MM.1S (cell line): ENCODE results near the gene SYPL2.

Experiments used
- DNase-seq: peaks from one replicate; pipeline ENCODE4 v3.0.0-alpha.2; 2015
- H2AFZ ChIP-seq: fragments of 300-600 bp; sonication (generic); 2 replicates; pipeline ENCODE4 v1.6.0; 2016; ENCODE audit warnings: antibody characterized with exemption, low read length
- H3F3A ChIP-seq: fragments of 300-600 bp; sonication (generic); 2 replicates; pipeline ENCODE4 v1.6.1; 2016; ENCODE audit warnings: mild to moderate bottlenecking, antibody characterized with exemption, low read length, moderate library complexity, mixed read lengths; ENCODE audit not compliant: insufficient read depth
- H3K27ac ChIP-seq: fragments of 300-600 bp; sonication (generic); 2 replicates; pipeline ENCODE4 v1.5.1; 2016; ENCODE audit warnings: mild to moderate bottlenecking, low read length
- H3K27me3 ChIP-seq: fragments of 300-600 bp; sonication (generic); replicated peaks from 2 replicates; pipeline ENCODE4 v1.6.0; 2016; ENCODE audit warnings: low read length; ENCODE audit not compliant: insufficient read depth
- H3K36me3 ChIP-seq: fragments of 300-600 bp; sonication (generic); replicated peaks from 2 replicates; pipeline ENCODE4 v1.6.1; 2016; ENCODE audit warnings: mild to moderate bottlenecking, low read length, mixed read lengths; ENCODE audit not compliant: insufficient read depth
- H3K4me1 ChIP-seq: fragments of 300-600 bp; sonication (generic); 2 replicates; pipeline ENCODE4 v1.6.1; 2016; ENCODE audit warnings: low read length, mixed read lengths
- H3K4me2 ChIP-seq: fragments of 300-600 bp; sonication (generic); 2 replicates; pipeline ENCODE4 v1.6.0; 2016; ENCODE audit warnings: low read depth, low read length
- H3K4me3 ChIP-seq: fragments of 300-600 bp; sonication (generic); 2 replicates; pipeline ENCODE4 v1.5.1; 2016; ENCODE audit warnings: low read length, mixed read lengths
- H3K79me2 ChIP-seq: fragments of 300-600 bp; sonication (generic); 2 replicates; pipeline ENCODE4 v1.6.1; 2016; ENCODE audit warnings: mixed run types, low read length, mixed read lengths
- H3K9ac ChIP-seq: fragments of 300-600 bp; sonication (generic); 2 replicates; pipeline ENCODE4 v1.6.1; 2016; ENCODE audit warnings: low read length, mixed read lengths
- H3K9me2 ChIP-seq: fragments of 300-600 bp; sonication (generic); replicated peaks from 2 replicates; pipeline ENCODE4 v1.6.1; 2016; ENCODE audit warnings: mild to moderate bottlenecking, low read length, mixed read lengths; ENCODE audit not compliant: insufficient read depth
- H3K9me3 ChIP-seq: fragments of 300-600 bp; sonication (generic); replicated peaks from 2 replicates; pipeline ENCODE4 v1.6.1; 2016; ENCODE audit warnings: mild to moderate bottlenecking, low read length, mixed read lengths; ENCODE audit not compliant: insufficient read depth
- H4K20me1 ChIP-seq: fragments of 300-600 bp; sonication (generic); 2 replicates; pipeline ENCODE4 v1.6.1; 2016; ENCODE audit warnings: mild to moderate bottlenecking, low read length, moderate library complexity, mixed read lengths; ENCODE audit not compliant: insufficient read depth
- CTCF ChIP-seq: fragments of 300-600 bp; sonication (generic); IDR thresholded peaks from 2 replicates; pipeline ENCODE4 v1.5.1; 2016; ENCODE audit warnings: antibody characterized with exemption, low read length, mixed read lengths
- EZH2 ChIP-seq: fragments of 300-600 bp; sonication (generic); optimal IDR thresholded peaks from 2 replicates; pipeline ENCODE3; 2017; ENCODE audit warnings: low read depth, mild to moderate bottlenecking, antibody characterized with exemption, low read length, mixed read lengths
- EZH2phosphoT487 ChIP-seq: fragments of 300-600 bp; sonication (generic); IDR thresholded peaks from 2 replicates; pipeline ENCODE4 v1.6.1; 2018; ENCODE audit warnings: antibody characterized with exemption, low read length

The SYPL2 gene

DNA sequence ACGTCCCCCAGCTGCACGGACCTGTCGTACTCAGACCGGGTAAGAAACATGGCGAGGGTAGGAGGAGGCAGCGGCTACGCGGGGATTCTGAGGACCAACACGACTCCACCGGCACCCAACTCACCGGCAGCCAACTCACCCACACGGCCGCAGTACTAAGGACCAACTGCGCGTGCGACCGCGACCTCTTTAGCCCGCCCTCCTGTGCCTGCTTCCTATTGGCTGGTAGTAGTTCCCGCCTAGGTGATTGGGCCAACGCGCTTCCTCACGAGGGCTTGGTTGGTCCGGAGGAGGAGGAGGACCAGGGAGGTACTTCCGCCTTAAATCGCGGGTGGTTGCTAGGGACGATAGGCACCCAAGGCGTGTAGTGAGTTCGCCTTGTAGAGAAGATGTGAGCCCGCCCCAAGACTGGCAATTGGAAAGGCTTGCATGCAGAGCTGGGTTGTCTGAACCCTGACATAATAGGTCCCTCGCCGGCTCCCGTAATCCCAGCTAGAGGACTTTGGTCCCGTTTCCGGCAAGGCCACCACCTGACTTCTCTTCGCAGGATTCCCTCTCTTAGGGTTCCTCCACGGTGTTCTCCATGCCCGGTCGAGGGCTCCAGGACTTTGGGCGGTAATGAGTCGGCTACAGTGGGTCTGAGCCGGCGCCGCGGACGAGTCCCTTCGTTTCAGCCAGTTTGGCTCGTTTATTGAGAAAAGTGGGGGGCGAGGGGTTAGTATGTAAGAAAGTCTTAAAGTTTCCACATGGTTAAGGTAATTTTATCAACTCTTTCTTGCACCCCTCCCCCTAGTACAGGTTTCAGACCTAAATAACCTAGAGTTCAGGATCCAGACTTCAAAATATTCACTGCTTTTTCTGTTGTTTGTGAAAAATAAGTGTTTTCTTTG is 39.8 kb upstream of the SYPL2 start, which contains the start of gene PSMA5:
PSMA5 (minus strand) TSS at position 168 of the 890 bp plus-strand sequence; CDS start at position 50, 118 bp downstream.
- H4K20me1 ChIP-seq: no peaks in the 10 kb centered on the region
- peak within 1 kb of the TSS; percentile 82 for H3K4me2 ChIP-seq
- peak within 1 kb of the TSS; percentile 76 for H3K27ac ChIP-seq
- H3K9ac ChIP-seq: peak within 1 kb of the TSS; percentile 76
- DNase-seq: peak; percentile 93
- H3K79me2 ChIP-seq: peaks cover 43% of the 10 kb centered on the region
- peak within 1 kb of the TSS; percentile 82 for H3K4me3 ChIP-seq
- H3F3A ChIP-seq: peaks cover 17% of the 10 kb centered on the region
- H3K9me2 ChIP-seq: no peaks in the 10 kb centered on the region
- H3K4me1 ChIP-seq: no peaks in the 10 kb centered on the region
- TF ChIP-seq EZH2phosphoT487 (no peak), EZH2 (no peak), CTCF (no peak)
- H3K9me3 ChIP-seq: no peaks in the 10 kb centered on the region
- H3K36me3 ChIP-seq: no peaks in the 10 kb centered on the region
- no peaks in the 10 kb centered on the region for H3K27me3 ChIP-seq
- peak within 1 kb of the TSS; percentile 72 for H2AFZ ChIP-seq

- Histone ChIP-seq H3K27me3 (no peaks in the 10 kb centered on the region), H2AFZ (peak overlapping the region; percentile 72; the same call in 1 of the 2 replicates), H3K27ac (peak overlapping the region; percentile 76; the same call in 1 of the 2 replicates), H3K4me1 (no peaks in the 10 kb centered on the region), H4K20me1 (no peaks in the 10 kb centered on the region), H3K9me3 (no peaks in the 10 kb centered on the region), H3K9ac (peak overlapping the region; percentile 76; the same call in 1 of the 2 replicates), H3K79me2 (peaks cover 40% of the 10 kb centered on the region), H3K4me2 (peak overlapping the region; percentile 74), H3K9me2 (no peaks in the 10 kb centered on the region), H3K36me3 (no peaks in the 10 kb centered on the region), H3F3A (peaks cover 17% of the 10 kb centered on the region), H3K4me3 (peak overlapping the region; percentile 79)
- TF ChIP-seq EZH2: no peak
- TF ChIP-seq EZH2phosphoT487: no peak
- TF ChIP-seq CTCF: no peak
- DNase-seq: peak; percentile 12
Observed at GRCh38 chr1:109427171-109427467, 39.2 kb upstream of the SYPL2 start.

DNA sequence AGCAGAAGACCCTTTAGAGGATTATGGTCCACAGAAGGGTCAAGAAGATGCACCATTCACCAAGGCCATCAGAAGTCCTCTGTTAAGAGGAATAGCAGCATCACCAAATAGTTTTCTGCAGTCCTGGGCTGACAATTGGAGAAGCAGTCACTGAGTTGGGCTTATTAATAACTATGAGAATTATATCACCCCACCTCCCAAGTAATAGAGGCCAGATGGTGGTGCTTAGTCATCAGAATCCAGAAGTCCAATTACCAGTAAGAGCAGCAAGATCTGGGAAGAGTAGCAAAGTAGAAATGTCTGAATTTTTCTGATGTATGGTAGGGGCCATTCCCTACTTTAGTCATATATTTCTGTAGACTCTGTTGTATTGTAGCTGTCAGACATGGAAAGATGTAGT is 34.0 kb upstream of the SYPL2 start:
- no peak for DNase-seq
- H3K9ac ChIP-seq: no peak overlapping the region
- no peak overlapping the region for H2AFZ ChIP-seq
- H4K20me1 ChIP-seq: no peaks in the 10 kb centered on the region
- H3K79me2 ChIP-seq: no peaks in the 10 kb centered on the region
- no peak overlapping the region for H3K4me2 ChIP-seq
- no peak for TF ChIP-seq EZH2
- no peak for TF ChIP-seq CTCF
- no peak for TF ChIP-seq EZH2phosphoT487
- no peaks in the 10 kb centered on the region for H3F3A ChIP-seq
- H3K4me3 ChIP-seq: no peak overlapping the region
- no peaks in the 10 kb centered on the region for H3K4me1 ChIP-seq
- H3K27ac ChIP-seq: no peak overlapping the region
- no peaks in the 10 kb centered on the region for H3K36me3 ChIP-seq
- no peaks in the 10 kb centered on the region for H3K9me3 ChIP-seq
- H3K27me3 ChIP-seq: no peaks in the 10 kb centered on the region
- H3K9me2 ChIP-seq: no peaks in the 10 kb centered on the region
